GM23338 (cell line): ENCODE results near the gene GRID1. TPM values are rescaled to one million over a fixed set of nuclear protein-coding genes. Genes with fewer than 3 reads are reported as not detected.

Experiments
- ATAC-seq: fragments of 200-7000 bp; cut with Tn5 transposase; 3 replicates; pipeline ENCODE4 v1.9.1; 2020
- DNase-seq: peaks from one replicate; pipeline ENCODE4 v3.0.0-alpha.2; 2015; ENCODE audit warnings: low spot score
- H2AFZ ChIP-seq: fragments of 200-600 bp; sonication (generic); 2 replicates; pipeline ENCODE4 v1.8.0; 2016; ENCODE audit warnings: antibody characterized with exemption, mild to moderate bottlenecking, moderate library complexity
- H3F3A ChIP-seq: fragments of 200-600 bp; sonication (generic); replicated peaks from 2 replicates; pipeline ENCODE4 v1.8.0; 2017; ENCODE audit warnings: antibody characterized with exemption, mixed run types, low read depth
- H3K27ac ChIP-seq: fragments of 200-600 bp; sonication (generic); 2 replicates; pipeline ENCODE4 v1.6.1; 2016; ENCODE audit warnings: low read depth
- H3K27me3 ChIP-seq: fragments of 200-600 bp; sonication (generic); 2 replicates; pipeline ENCODE4 v1.8.0; 2016; ENCODE audit warnings: mild to moderate bottlenecking, mixed run types, moderate library complexity; ENCODE audit not compliant: insufficient read depth
- H3K36me3 ChIP-seq: fragments of 200-600 bp; sonication (generic); 2 replicates; pipeline ENCODE4 v1.8.0; 2016; ENCODE audit warnings: mild to moderate bottlenecking; ENCODE audit not compliant: insufficient read depth
- H3K4me1 ChIP-seq: fragments of 200-600 bp; sonication (generic); 2 replicates; pipeline ENCODE4 v1.8.0; 2016; ENCODE audit warnings: mild to moderate bottlenecking, moderate library complexity; ENCODE audit not compliant: insufficient read depth
- H3K4me2 ChIP-seq: fragments of 200-600 bp; sonication (generic); 2 replicates; pipeline ENCODE4 v1.7.1; 2017; ENCODE audit warnings: mixed run types
- H3K4me3 ChIP-seq: fragments of 200-600 bp; sonication (generic); 2 replicates; pipeline ENCODE4 v1.6.1; 2016; ENCODE audit warnings: mixed run types
- H3K79me2 ChIP-seq: fragments of 200-600 bp; sonication (generic); replicated peaks from 2 replicates; pipeline ENCODE4 v1.8.0; 2017; ENCODE audit warnings: mild to moderate bottlenecking; ENCODE audit not compliant: insufficient read depth
- H3K9me2 ChIP-seq: fragments of 200-600 bp; sonication (generic); 2 replicates; pipeline ENCODE4 v1.8.0; 2017; ENCODE audit not compliant: insufficient read depth
- H4K20me1 ChIP-seq: fragments of 200-600 bp; sonication (generic); replicated peaks from 2 replicates; pipeline ENCODE4 v1.8.0; 2017; ENCODE audit warnings: mild to moderate bottlenecking; ENCODE audit not compliant: insufficient read depth
- H3K27ac Mint-ChIP-seq: 2 replicates; pipeline ENCODE4 v1.8.0; 2020; ENCODE audit warnings: inconsistent platforms, mild to moderate bottlenecking, moderate library complexity, mixed read lengths
- H3K27me3 Mint-ChIP-seq: 3 replicates; pipeline ENCODE4 v1.8.0; 2022; ENCODE audit warnings: low read depth, mild to moderate bottlenecking, moderate library complexity, mixed read lengths, inconsistent platforms; ENCODE audit not compliant: insufficient read depth, poor library complexity
- H3K36me3 Mint-ChIP-seq: 3 replicates; pipeline ENCODE4 v1.8.0; 2021; ENCODE audit warnings: low read depth, mild to moderate bottlenecking, inconsistent platforms, moderate library complexity, mixed read lengths
- H3K4me1 Mint-ChIP-seq: 3 replicates; pipeline ENCODE4 v1.8.0; 2020; ENCODE audit warnings: mild to moderate bottlenecking, inconsistent platforms, mixed read lengths
- H3K4me3 Mint-ChIP-seq: 3 replicates; pipeline ENCODE4 v1.8.0; 2021; ENCODE audit warnings: moderate library complexity, mild to moderate bottlenecking, inconsistent platforms, mixed read lengths
- H3K9me3 Mint-ChIP-seq: 3 replicates; pipeline ENCODE4 v1.8.0; 2020; ENCODE audit warnings: moderate library complexity, mild to moderate bottlenecking, inconsistent platforms, mixed read lengths
- CREB1 ChIP-seq: fragments of 250-450 bp; sonication (Bioruptor Pico); IDR thresholded peaks from 2 replicates; pipeline ENCODE4 v1.5.0; 2020; ENCODE audit warnings: low read depth, mild to moderate bottlenecking, moderate library complexity
- EZH2 ChIP-seq: fragments of 200-600 bp; sonication (generic); IDR thresholded peaks from one replicate; pipeline ENCODE4 v1.8.0; 2017; ENCODE audit warnings: antibody characterized with exemption, mild to moderate bottlenecking, low read depth; ENCODE audit not compliant: unreplicated experiment
- EZH2phosphoT487 ChIP-seq: fragments of 200-600 bp; sonication (generic); IDR thresholded peaks from one replicate; pipeline ENCODE4 v1.8.1; 2018; ENCODE audit warnings: antibody characterized with exemption; ENCODE audit not compliant: unreplicated experiment
- JUNB ChIP-seq: IDR thresholded peaks from one replicate; pipeline ENCODE4 v1.6.1; 2016; ENCODE audit warnings: antibody characterized with exemption; ENCODE audit not compliant: unreplicated experiment
- NANOG ChIP-seq: IDR thresholded peaks from 2 replicates; pipeline ENCODE4 v1.6.1; 2016; ENCODE audit warnings: antibody characterized with exemption, borderline replicate concordance
- POLR2AphosphoS5 ChIP-seq: IDR thresholded peaks from 2 replicates; pipeline ENCODE4 v1.6.1; 2016; ENCODE audit warnings: antibody characterized with exemption, low read depth
- STAT1 ChIP-seq: IDR thresholded peaks from one replicate; pipeline ENCODE4 v1.6.1; 2016; ENCODE audit warnings: antibody characterized with exemption; ENCODE audit not compliant: unreplicated experiment
- ZNF114 ChIP-seq: fragments of 250-450 bp; sonication (Bioruptor Pico); IDR thresholded peaks from 2 replicates; pipeline ENCODE4 v1.5.0; 2020; ENCODE audit warnings: mild to moderate bottlenecking, moderate library complexity
- ZNF331 ChIP-seq: fragments of 250-450 bp; sonication (Bioruptor Pico); IDR thresholded peaks from 2 replicates; pipeline ENCODE4 v1.5.0; 2020; ENCODE audit warnings: low read depth, mild to moderate bottlenecking, moderate library complexity
- polyA plus RNA-seq: library from polyadenylated mRNA; unstranded; fragments of >200 nt; fragmentation: Nextera tagmentation; extraction: Ambion mirVana; gene quantifications from 2 replicates; pipeline ENCODE4 v1.2.1, GENCODE V29; 2016
- total RNA-seq: library from RNA; depleted of rRNA; stranded (reverse); fragments of >200 nt; shearing (Covaris generic); gene quantifications from 2 replicates; pipeline ENCODE4 v1.2.3, GENCODE V29; 2014
- TF ChIP-seq, protein P1 (sequence below): IDR thresholded peaks from one replicate; pipeline ENCODE4 v1.6.1; 2018; ENCODE audit warnings: antibody characterized with exemption; ENCODE audit not compliant: unreplicated experiment
- TF ChIP-seq, protein P2 (sequence below): fragments of 250-450 bp; sonication (Bioruptor Pico); IDR thresholded peaks from 2 replicates; pipeline ENCODE4 v1.5.0; 2020; ENCODE audit warnings: mild to moderate bottlenecking, moderate library complexity
- TF ChIP-seq, protein P3 (sequence below): IDR thresholded peaks from 2 replicates; pipeline ENCODE4 v1.6.1; 2016; ENCODE audit warnings: antibody characterized with exemption
- TF ChIP-seq, protein P4 (sequence below), 2 experiments: fragments of 200-600 bp in 1 of 2; sonication (generic) in 1 of 2; conservative IDR thresholded peaks; 2 replicates each; pipeline versions ENCODE4 v1.5.1 to v1.6.1; 2016 to 2017; ENCODE audit warnings: antibody characterized with exemption in 2 of 2, low read depth in 2 of 2, mild to moderate bottlenecking in 2 of 2, moderate library complexity in 1 of 2

Gene GRID1
- total and polyA plus RNA-seq, 2 experiments from 2014 or later: 0.14 to 0.15 TPM

DNA sequence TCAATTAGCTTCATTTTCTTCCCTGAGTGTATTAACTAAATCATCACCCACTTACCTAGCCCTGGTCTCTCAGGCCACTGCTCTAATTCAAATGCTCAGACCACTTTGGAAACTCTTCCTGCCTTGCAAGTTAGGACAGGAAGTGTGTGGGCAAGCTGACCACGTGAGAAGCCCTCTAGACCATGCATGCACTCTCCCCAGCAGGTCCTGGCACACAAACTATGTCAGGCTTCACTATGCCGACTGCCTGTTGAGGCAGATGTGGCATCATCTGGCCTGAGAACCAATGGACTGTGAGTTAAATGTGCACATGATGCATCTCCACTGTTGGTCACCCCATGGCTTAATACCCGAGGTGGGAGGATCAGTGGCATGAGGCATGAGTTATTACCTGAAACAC lies 439.6 kb downstream of the GRID1 start:
- no peaks in the 10 kb centered on the region for H3K79me2 ChIP-seq
- Mint-ChIP-seq H3K9me3 (peaks cover 83% of the 10 kb centered on the region), H3K4me1 (no peaks in the 10 kb centered on the region), H3K27ac (no peak overlapping the region), H3K36me3 (no peaks in the 10 kb centered on the region; the same call in 1 of the 3 replicates), H3K27me3 (no peaks in the 10 kb centered on the region), H3K4me3 (no peak overlapping the region)
- H3K4me3 ChIP-seq: no peak overlapping the region
- no peak overlapping the region for H2AFZ ChIP-seq
- no peaks in the 10 kb centered on the region for H4K20me1 ChIP-seq
- H3K27ac ChIP-seq: no peak overlapping the region
- H3K4me1 ChIP-seq: no peaks in the 10 kb centered on the region
- no peaks in the 10 kb centered on the region for H3K27me3 ChIP-seq
- H3K36me3 ChIP-seq: no peaks in the 10 kb centered on the region
- TF ChIP-seq JUNB (no peak), EZH2 (no peak), POLR2AphosphoS5 (no peak), ZNF331 (no peak), NANOG (no peak), CREB1 (CRISPR knock-in tag) (no peak), EZH2phosphoT487 (no peak), STAT1 (no peak), ZNF114 (no peak)
- TF ChIP-seq, protein P1, sequence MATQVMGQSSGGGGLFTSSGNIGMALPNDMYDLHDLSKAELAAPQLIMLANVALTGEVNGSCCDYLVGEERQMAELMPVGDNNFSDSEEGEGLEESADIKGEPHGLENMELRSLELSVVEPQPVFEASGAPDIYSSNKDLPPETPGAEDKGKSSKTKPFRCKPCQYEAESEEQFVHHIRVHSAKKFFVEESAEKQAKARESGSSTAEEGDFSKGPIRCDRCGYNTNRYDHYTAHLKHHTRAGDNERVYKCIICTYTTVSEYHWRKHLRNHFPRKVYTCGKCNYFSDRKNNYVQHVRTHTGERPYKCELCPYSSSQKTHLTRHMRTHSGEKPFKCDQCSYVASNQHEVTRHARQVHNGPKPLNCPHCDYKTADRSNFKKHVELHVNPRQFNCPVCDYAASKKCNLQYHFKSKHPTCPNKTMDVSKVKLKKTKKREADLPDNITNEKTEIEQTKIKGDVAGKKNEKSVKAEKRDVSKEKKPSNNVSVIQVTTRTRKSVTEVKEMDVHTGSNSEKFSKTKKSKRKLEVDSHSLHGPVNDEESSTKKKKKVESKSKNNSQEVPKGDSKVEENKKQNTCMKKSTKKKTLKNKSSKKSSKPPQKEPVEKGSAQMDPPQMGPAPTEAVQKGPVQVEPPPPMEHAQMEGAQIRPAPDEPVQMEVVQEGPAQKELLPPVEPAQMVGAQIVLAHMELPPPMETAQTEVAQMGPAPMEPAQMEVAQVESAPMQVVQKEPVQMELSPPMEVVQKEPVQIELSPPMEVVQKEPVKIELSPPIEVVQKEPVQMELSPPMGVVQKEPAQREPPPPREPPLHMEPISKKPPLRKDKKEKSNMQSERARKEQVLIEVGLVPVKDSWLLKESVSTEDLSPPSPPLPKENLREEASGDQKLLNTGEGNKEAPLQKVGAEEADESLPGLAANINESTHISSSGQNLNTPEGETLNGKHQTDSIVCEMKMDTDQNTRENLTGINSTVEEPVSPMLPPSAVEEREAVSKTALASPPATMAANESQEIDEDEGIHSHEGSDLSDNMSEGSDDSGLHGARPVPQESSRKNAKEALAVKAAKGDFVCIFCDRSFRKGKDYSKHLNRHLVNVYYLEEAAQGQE: no peak
- TF ChIP-seq, protein P2, sequence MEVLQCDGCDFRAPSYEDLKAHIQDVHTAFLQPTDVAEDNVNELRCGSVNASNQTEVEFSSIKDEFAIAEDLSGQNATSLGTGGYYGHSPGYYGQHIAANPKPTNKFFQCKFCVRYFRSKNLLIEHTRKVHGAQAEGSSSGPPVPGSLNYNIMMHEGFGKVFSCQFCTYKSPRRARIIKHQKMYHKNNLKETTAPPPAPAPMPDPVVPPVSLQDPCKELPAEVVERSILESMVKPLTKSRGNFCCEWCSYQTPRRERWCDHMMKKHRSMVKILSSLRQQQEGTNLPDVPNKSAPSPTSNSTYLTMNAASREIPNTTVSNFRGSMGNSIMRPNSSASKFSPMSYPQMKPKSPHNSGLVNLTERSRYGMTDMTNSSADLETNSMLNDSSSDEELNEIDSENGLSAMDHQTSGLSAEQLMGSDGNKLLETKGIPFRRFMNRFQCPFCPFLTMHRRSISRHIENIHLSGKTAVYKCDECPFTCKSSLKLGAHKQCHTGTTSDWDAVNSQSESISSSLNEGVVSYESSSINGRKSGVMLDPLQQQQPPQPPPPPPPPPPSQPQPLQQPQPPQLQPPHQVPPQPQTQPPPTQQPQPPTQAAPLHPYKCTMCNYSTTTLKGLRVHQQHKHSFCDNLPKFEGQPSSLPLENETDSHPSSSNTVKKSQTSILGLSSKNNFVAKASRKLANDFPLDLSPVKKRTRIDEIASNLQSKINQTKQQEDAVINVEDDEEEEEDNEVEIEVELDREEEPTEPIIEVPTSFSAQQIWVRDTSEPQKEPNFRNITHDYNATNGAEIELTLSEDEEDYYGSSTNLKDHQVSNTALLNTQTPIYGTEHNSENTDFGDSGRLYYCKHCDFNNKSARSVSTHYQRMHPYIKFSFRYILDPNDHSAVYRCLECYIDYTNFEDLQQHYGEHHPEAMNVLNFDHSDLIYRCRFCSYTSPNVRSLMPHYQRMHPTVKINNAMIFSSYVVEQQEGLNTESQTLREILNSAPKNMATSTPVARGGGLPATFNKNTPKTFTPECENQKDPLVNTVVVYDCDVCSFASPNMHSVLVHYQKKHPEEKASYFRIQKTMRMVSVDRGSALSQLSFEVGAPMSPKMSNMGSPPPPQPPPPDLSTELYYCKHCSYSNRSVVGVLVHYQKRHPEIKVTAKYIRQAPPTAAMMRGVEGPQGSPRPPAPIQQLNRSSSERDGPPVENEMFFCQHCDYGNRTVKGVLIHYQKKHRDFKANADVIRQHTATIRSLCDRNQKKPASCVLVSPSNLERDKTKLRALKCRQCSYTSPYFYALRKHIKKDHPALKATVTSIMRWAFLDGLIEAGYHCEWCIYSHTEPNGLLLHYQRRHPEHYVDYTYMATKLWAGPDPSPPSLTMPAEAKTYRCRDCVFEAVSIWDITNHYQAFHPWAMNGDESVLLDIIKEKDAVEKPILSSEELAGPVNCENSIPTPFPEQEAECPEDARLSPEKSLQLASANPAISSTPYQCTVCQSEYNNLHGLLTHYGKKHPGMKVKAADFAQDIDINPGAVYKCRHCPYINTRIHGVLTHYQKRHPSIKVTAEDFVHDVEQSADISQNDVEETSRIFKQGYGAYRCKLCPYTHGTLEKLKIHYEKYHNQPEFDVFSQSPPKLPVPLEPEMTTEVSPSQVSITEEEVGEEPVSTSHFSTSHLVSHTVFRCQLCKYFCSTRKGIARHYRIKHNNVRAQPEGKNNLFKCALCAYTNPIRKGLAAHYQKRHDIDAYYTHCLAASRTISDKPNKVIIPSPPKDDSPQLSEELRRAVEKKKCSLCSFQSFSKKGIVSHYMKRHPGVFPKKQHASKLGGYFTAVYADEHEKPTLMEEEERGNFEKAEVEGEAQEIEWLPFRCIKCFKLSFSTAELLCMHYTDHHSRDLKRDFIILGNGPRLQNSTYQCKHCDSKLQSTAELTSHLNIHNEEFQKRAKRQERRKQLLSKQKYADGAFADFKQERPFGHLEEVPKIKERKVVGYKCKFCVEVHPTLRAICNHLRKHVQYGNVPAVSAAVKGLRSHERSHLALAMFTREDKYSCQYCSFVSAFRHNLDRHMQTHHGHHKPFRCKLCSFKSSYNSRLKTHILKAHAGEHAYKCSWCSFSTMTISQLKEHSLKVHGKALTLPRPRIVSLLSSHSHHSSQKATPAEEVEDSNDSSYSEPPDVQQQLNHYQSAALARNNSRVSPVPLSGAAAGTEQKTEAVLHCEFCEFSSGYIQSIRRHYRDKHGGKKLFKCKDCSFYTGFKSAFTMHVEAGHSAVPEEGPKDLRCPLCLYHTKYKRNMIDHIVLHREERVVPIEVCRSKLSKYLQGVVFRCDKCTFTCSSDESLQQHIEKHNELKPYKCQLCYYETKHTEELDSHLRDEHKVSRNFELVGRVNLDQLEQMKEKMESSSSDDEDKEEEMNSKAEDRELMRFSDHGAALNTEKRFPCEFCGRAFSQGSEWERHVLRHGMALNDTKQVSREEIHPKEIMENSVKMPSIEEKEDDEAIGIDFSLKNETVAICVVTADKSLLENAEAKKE (CRISPR knock-in tag): no peak
- TF ChIP-seq, protein P3, sequence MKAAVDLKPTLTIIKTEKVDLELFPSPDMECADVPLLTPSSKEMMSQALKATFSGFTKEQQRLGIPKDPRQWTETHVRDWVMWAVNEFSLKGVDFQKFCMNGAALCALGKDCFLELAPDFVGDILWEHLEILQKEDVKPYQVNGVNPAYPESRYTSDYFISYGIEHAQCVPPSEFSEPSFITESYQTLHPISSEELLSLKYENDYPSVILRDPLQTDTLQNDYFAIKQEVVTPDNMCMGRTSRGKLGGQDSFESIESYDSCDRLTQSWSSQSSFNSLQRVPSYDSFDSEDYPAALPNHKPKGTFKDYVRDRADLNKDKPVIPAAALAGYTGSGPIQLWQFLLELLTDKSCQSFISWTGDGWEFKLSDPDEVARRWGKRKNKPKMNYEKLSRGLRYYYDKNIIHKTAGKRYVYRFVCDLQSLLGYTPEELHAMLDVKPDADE: no peak
- TF ChIP-seq, protein P4, sequence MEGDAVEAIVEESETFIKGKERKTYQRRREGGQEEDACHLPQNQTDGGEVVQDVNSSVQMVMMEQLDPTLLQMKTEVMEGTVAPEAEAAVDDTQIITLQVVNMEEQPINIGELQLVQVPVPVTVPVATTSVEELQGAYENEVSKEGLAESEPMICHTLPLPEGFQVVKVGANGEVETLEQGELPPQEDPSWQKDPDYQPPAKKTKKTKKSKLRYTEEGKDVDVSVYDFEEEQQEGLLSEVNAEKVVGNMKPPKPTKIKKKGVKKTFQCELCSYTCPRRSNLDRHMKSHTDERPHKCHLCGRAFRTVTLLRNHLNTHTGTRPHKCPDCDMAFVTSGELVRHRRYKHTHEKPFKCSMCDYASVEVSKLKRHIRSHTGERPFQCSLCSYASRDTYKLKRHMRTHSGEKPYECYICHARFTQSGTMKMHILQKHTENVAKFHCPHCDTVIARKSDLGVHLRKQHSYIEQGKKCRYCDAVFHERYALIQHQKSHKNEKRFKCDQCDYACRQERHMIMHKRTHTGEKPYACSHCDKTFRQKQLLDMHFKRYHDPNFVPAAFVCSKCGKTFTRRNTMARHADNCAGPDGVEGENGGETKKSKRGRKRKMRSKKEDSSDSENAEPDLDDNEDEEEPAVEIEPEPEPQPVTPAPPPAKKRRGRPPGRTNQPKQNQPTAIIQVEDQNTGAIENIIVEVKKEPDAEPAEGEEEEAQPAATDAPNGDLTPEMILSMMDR (conservative IDR thresholded peaks at IDR 0.05; ENCODE audit: low read depth in 2 of 2): no peak
- ATAC-seq: no peak
- no peak for DNase-seq
- H3K9me2 ChIP-seq: no peaks in the 10 kb centered on the region
- no peaks in the 10 kb centered on the region for H3F3A ChIP-seq
- H3K4me2 ChIP-seq: no peak overlapping the region
